ENCODE results near the gene MED27. TPM values are rescaled to one million over a fixed set of nuclear protein-coding genes. Genes with fewer than 3 reads are reported as not detected.

Gene MED27
- total and polyA plus RNA-seq, 2 of the 13 experiments (the other 11 are each of a cell fraction or from before 2014, with no cell fraction given), result 16.9 to 19.0 TPM

DNA sequence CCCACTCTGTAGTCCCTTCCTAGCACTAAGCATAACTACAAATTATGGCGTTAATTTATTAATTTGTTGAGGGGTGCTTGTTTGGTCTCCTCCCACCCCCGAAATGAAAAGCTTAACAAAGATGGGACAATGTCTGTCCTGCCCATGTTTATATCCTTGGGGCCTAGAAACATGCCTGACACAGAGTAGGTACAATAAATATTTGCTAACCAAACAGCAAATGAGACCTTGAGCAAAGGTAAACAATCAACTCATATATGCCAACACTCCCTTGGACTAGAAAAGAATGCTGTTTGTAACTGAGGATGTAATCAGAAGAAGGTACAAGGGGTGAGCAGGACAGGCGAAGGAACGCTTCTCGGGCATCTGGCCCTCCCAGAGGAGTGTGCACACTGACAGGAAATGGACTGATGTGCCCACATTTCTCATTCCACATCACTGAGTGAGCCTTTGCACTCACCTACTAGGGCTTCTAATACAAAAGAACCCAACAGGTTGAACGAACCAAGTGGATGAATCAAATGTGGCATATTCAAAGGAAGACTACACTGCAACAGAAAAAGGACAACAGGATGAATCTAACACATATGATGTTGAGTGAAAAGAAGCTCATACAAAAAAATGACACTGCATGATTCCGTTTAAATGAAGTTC, 66.8 kb downstream of the MED27 start (continued):
- TF ChIP-seq ZNF142 (CRISPR knock-in tag; IDR thresholded peaks at IDR 0.05) (no peak), ZNF672 (CRISPR knock-in tag; IDR thresholded peaks at IDR 0.05) (no peak), ZNF407 (CRISPR knock-in tag; IDR thresholded peaks at IDR 0.05; ENCODE audit: not compliant biosample characterization) (no peak), ZNF7 (CRISPR knock-in tag; IDR thresholded peaks at IDR 0.05) (no peak), MZF1 (CRISPR knock-in tag; IDR thresholded peaks at IDR 0.05; ENCODE audit: borderline replicate concordance) (no peak), FOSL2 (CRISPR knock-in tag; IDR thresholded peaks at IDR 0.05) (peak; percentile 42), SOX5 (CRISPR knock-in tag; IDR thresholded peaks at IDR 0.05; ENCODE audit: borderline replicate concordance) (peak; percentile 64; the same call in 1 of the 2 replicates), ZNF614 (CRISPR knock-in tag; IDR thresholded peaks at IDR 0.05; ENCODE audit: borderline replicate concordance) (no peak)
- TF ChIP-seq, protein P1, sequence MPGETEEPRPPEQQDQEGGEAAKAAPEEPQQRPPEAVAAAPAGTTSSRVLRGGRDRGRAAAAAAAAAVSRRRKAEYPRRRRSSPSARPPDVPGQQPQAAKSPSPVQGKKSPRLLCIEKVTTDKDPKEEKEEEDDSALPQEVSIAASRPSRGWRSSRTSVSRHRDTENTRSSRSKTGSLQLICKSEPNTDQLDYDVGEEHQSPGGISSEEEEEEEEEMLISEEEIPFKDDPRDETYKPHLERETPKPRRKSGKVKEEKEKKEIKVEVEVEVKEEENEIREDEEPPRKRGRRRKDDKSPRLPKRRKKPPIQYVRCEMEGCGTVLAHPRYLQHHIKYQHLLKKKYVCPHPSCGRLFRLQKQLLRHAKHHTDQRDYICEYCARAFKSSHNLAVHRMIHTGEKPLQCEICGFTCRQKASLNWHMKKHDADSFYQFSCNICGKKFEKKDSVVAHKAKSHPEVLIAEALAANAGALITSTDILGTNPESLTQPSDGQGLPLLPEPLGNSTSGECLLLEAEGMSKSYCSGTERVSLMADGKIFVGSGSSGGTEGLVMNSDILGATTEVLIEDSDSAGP (CRISPR knock-in tag; IDR thresholded peaks at IDR 0.05; ENCODE audit: borderline replicate concordance), result no peak
- TF ChIP-seq, protein P2, sequence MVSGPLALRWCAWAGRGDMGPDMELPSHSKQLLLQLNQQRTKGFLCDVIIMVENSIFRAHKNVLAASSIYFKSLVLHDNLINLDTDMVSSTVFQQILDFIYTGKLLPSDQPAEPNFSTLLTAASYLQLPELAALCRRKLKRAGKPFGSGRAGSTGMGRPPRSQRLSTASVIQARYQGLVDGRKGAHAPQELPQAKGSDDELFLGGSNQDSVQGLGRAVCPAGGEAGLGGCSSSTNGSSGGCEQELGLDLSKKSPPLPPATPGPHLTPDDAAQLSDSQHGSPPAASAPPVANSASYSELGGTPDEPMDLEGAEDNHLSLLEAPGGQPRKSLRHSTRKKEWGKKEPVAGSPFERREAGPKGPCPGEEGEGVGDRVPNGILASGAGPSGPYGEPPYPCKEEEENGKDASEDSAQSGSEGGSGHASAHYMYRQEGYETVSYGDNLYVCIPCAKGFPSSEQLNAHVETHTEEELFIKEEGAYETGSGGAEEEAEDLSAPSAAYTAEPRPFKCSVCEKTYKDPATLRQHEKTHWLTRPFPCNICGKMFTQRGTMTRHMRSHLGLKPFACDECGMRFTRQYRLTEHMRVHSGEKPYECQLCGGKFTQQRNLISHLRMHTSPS (CRISPR knock-in tag; IDR thresholded peaks at IDR 0.05; ENCODE audit: low read depth), result no peak
